Stimulated activated CD4-positive, alpha-beta T cell treated with anti-CD3 and anti-CD28 coated beads, Interleukin-1b, Interleukin-23, amount 100 ng/mL, for 4 hours (primary cell): Measurements from ENCODE around the gene FGD1.

Source experiments
- DNase-seq, 2 donors: peaks; one replicate each; pipeline ENCODE4 v3.0.0-alpha.2; 2020; ENCODE audit warnings: low read depth in 2 of 2

Gene FGD1

DNA sequence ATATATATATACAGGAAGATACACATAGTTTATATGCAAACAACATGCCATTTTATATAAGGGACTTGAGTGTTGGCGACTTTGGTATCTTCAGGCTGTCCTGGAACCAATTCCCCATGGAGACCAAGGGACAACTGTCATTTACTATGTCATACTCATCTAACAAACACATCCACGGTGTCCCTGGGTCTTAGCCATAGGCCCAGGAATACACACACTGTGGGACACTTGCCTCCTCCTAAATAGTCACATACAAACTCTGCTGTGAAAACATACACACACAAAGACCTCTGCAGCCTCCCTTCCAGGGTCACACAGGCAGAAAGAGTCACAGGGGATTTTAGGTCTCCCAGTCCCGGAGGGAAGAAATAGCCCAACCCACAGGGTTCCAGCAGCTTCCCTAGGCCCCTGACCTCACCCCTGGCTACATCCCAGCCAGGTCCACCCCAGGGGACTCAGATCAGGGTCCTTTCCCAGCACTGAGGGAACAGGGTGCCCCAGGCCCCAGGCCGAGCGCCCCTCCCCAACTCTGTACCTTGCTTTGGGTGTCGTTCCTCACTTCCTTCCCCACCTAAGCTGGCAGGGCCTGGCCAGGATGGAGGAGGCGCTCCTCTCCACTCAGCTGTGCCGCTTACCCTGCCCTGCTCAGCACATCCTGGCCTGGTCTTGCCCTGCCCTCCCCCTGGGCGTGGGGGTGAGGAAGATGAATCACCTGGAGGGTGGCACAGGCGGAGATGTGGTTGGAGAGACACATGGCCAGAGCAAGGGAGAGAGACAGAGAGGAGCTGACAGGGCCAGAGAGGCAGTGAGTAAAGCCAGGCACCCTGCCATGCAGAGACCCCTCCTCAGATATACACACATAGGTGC is 21.8 kb downstream of the FGD1 start:
- DNase-seq = no peak

DNA sequence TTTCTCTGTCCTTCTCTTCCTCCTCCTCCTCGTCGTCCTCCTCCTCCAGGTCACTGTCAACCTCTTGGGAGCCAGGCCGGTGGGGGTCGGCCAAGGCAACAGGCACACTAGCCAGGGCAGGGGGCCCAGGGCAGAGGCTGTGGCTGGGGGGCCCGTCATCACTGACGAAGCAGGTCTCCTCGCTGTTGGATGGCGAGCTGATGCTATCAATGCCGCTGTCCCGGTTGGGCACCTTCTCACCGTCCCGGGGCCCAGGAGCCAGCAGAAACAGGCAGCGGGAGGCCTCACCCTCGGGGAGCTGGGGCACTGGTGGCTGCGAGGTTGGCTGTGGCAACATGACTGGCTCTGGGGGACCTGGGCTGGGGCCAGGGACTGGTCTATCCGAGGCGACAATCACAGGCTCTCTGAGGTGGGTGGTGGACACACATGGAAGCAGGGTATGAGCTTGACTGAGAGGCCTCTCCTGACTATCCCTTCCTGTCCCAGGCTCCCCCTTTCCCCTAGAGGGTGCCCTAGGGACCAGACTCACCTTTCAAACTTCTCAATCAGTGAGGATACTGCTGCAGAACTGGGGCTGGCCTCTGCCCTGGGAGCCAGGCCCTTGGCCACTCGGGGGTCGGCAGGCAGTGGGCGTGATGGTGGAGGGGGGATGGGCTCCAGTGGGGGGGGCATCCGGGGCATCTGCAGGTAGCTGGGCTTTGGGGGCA is 25.8 kb downstream of the FGD1 start:
- DNase-seq = no peak

DNA sequence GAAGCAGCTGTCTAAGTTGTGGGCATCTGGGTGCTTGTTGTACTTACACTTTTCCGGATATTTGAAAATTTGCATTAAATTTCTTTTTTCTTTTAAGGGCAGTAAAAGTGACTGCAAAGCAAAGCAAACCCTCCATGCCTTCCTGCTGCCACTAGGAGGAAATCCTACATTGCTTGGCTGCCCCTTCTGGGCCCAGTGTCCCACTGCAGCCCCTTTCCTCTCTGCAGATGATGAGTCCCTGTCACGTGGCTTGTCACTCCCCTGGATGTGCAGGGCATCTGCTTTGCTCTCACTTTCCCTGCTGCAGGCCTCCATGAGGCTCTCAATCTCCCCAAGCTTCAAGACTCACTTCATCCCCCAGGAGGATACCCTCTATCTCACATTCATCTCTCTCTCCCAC is 43.1 kb downstream of the FGD1 start:
- no peak for DNase-seq

- no peak for DNase-seq
Observed at GRCh38 chrX:54449929-54450328, 46.1 kb downstream of the FGD1 start.

DNA sequence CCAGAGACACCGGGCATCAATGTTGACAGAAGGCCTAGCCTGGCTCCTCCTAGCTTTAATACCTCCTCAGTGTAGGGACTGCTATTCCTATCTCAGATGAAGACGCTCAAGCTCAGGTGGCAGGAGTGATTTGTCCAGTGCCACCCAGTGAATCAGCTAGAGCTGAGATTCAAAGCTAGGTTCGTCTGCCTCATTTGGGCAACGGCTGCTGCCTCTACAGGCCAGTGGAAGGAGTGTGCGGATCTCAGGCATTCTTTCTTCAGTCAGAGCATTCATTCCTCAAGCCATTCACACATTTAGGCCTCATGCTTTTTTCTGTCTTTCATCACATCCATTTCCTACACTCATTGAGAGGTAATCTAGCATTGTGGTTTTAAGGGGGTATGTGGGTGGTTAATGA is 48.6 kb downstream of the FGD1 start:
- DNase-seq = no peak

GRCh38 chrX:54446084-54446483 is 50.0 kb downstream of the FGD1 start:
- no peak for DNase-seq

- DNase-seq = no peak
Observed at GRCh38 chrX:54444752-54445151, 51.3 kb downstream of the FGD1 start.

DNA sequence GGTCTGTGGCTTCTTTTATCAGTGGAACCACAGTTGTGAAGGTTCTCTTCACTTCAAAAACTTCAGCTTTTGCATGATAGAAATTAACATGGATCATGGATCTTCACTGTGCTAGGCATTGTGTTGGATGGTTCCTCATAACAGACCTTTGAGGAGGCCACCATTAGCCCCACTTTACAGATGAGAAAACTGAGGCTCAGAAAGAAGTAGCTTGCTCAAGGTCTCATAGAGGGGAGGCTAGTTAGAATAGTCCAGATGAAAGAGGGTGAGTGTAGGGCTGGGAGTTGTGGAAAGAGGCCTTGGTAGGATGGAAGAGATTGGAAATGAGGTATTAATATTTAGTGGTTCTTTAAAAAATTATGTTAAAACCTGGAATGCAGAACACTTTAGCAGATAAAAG is 53.2 kb downstream of the FGD1 start:
- no peak for DNase-seq

- peak; percentile 58 to 59 for DNase-seq
Observed at GRCh38 chrX:54439960-54440871, 55.8 kb downstream of the FGD1 start, which contains the start of gene TSR2. Gene TSR2, plus strand, starts transcription at chrX:54440404. Its CDS starts 18 bp downstream, at chrX:54440422.

GRCh38 chrX:54435121-54435520 is 60.9 kb downstream of the FGD1 start:
- no peak for DNase-seq

- no peak for DNase-seq
Observed at GRCh38 chrX:54430519-54430918, 65.5 kb downstream of the FGD1 start.

GRCh38 chrX:54427837-54428424 is 68.1 kb downstream of the FGD1 start:
- DNase-seq = no peak

- DNase-seq = no peak
Observed at GRCh38 chrX:54423161-54423888, 72.7 kb downstream of the FGD1 start.

- DNase-seq = no peak
Observed at GRCh38 chrX:54422168-54422567, 73.9 kb downstream of the FGD1 start.

DNA sequence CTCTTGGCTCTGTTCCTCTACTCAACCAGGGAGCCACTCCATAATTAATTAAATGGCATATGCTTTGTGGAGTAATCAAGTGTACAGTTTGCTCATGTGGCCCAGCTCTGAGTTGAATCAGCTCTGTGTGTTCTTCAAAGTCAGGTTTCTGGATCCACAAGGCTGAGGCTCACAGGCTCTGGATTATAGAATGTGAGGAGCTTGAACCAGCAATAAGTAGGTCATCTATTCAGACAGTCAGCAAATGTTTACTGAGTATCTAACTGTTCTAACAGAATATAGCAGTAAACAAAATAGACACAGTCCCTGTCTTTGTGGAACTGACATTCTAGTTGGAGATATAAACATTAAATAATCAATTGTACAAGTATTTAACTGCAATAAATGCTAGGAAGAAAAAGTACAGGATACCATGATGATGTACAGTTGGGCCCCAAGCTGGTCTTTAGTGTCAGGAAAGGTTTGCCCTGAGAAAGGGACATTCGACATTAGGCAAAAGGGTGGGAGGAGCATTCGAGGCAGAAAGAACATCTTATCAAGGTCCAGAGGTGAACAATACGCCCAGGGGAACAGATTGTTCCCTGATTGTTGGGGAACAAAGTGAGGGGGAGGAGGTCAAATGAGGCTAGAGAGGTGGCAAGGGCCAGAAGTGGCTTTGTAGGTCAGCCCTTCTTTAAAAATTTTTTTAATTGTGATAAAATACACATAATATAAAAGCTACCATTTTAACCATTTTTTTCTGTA is 76.3 kb downstream of the FGD1 start:
- DNase-seq = no peak

DNA sequence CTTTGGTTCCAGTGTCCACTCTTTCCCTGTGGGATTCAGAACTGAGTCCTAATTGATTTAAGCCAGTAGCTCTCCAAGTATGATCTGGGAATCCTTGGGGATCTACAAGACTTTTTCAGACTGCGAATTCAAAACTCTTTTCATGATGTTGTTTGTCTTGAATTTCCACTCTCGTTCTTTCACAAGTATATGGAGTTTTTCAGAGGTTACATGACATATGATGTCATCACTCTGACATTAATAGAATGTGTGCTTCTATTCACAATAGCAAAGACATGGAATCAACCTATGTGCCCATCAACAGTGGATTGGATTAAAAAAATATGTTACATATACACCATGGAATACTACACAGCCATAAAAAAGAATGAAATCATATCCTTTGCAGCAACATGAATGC is 79.1 kb downstream of the FGD1 start:
- DNase-seq = no peak

- DNase-seq = no peak
Observed at GRCh38 chrX:54415534-54416350, 80.3 kb downstream of the FGD1 start.

DNA sequence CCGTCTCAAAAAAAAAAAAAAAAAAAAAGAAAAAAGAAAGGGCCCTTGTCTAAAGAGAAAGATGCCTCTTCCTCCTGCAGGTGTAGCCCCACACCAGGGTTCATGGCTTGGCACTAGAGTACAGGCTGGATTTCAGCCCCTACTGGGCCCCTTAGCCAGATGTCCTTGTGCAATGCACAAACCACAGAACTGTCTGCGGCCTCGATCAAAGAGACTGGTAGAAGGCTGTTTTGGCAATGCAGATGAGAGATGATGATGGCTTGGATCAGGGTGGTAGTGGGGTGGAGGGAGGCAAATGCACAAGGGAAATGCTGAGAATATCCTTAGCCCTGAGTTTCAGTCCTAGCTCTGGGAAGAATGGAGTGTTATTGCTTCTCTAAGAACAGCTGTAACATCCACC is 82.3 kb downstream of the FGD1 start:
- no peak for DNase-seq

GRCh38 chrX:54411732-54412131 is 84.3 kb downstream of the FGD1 start:
- DNase-seq = no peak
